ENCODE data around the gene FARS2. TPM values are rescaled to one million over a fixed set of nuclear protein-coding genes. Genes with fewer than 3 reads are reported as not detected.

The FARS2 gene
- polyA plus RNA-seq, 3 donors = 12.2 to 21.6 (median 17.7) TPM

DNA sequence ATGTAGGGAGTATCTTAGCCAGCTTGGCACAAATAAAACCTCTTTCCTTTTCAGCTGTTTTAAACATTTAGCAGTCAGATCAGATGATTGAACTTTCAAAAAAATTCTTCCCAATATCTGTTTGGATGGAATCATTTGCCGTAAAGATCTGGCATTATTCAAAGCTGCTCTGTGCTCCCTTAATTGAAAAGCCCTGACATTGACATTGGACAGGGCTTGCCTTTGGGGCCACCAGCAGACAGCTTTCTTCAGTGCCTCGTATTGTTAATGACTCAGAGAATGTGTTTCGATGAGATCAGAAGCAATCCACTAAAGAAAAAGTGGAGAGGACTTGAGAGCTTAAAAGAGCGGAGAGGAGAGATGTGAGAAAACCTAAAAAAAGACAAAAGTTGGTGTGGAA lies 401.9 kb downstream of the FARS2 start:
- Histone ChIP-seq H3K27ac (ENCODE audit: low read depth in 1 of 2, low read length in 2 of 2) (no peak overlapping the region), H3K9me3 (replicated peaks in 1 of 2; ENCODE audit: control insufficient read depth in 1 of 2, insufficient read depth in 1 of 2, low read length in 2 of 2) (no peaks in the 10 kb centered on the region), H3K4me1 (ENCODE audit: control insufficient read depth in 1 of 2, insufficient read depth in 2 of 2, low read length in 2 of 2) (peaks cover 7 to 17% of the 10 kb centered on the region in 2 donors), H3K4me3 (replicated peaks in 1 of 3; ENCODE audit: low read depth in 2 of 3, low read length in 3 of 3) (no peak overlapping the region), H3K4me2 (replicated peaks; ENCODE audit: extremely low read depth, low read length, poor library complexity, severe bottlenecking) (no peak overlapping the region), H3K27me3 (ENCODE audit: control insufficient read depth in 2 of 2, insufficient read depth in 2 of 2, low read length in 2 of 2) (no peaks in the 10 kb centered on the region), H3K79me2 (ENCODE audit: insufficient read depth, low read length) (no peaks in the 10 kb centered on the region), H2AFZ (ENCODE audit: insufficient read depth, low read depth, low read length, poor library complexity, severe bottlenecking) (no peak overlapping the region), H4K20me1 (ENCODE audit: insufficient read depth, low read length) (no peaks in the 10 kb centered on the region), H3K36me3 (replicated peaks in 1 of 2; ENCODE audit: control insufficient read depth in 1 of 2, insufficient read depth in 2 of 2, low read length in 2 of 2) (no peaks in the 10 kb centered on the region), H3K9ac (ENCODE audit: insufficient read depth, low read length, poor library complexity, severe bottlenecking) (no peak overlapping the region)
- DNase-seq = no peak
- H3K27me3 Mint-ChIP-seq (ENCODE audit: low read depth in 3 of 3) = peaks cover under 1 to 2% (median 2%) of the 10 kb centered on the region in 3 donors
- no peak overlapping the region for H3K27ac Mint-ChIP-seq
- H3K4me1 Mint-ChIP-seq = peaks cover 14% of the 10 kb centered on the region
- intact Hi-C loops (cut with micrococcal nuclease) = no loop called here
- H3K4me3 Mint-ChIP-seq = no peak overlapping the region
- peaks cover 0 to 8% (median 0%) of the 10 kb centered on the region in 7 donors for H3K9me3 Mint-ChIP-seq
- WGBS (ENCODE audit: insufficient coverage) = 90% methylated on average over 3 of the region's 4 CpGs
- TF ChIP-seq, protein P1, sequence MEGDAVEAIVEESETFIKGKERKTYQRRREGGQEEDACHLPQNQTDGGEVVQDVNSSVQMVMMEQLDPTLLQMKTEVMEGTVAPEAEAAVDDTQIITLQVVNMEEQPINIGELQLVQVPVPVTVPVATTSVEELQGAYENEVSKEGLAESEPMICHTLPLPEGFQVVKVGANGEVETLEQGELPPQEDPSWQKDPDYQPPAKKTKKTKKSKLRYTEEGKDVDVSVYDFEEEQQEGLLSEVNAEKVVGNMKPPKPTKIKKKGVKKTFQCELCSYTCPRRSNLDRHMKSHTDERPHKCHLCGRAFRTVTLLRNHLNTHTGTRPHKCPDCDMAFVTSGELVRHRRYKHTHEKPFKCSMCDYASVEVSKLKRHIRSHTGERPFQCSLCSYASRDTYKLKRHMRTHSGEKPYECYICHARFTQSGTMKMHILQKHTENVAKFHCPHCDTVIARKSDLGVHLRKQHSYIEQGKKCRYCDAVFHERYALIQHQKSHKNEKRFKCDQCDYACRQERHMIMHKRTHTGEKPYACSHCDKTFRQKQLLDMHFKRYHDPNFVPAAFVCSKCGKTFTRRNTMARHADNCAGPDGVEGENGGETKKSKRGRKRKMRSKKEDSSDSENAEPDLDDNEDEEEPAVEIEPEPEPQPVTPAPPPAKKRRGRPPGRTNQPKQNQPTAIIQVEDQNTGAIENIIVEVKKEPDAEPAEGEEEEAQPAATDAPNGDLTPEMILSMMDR (IDR thresholded peaks at IDR 0.05) = no peak
- H3K36me3 Mint-ChIP-seq = peaks cover 0 to 15% of the 10 kb centered on the region in 2 donors

DNA sequence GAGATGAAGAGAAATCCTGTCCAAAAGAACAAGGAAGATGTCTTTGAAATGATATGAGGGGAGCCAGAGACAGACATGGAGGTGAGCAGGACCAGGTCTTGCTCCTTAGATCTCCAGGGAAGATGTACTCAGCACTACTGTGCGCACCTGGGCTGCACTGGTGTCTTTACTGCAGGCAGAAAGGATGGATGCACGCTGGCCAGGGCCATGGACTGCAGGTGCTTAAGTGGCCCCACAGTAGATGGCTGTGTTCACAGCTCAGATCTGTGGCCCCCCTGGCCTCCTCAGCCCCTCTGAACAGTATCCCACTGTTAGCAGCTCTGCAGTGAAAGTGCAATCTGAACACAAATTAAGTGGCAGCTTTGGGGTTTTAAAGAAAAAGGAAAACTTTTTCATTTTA lies 402.4 kb downstream of the FARS2 start:
- H3K27ac ChIP-seq (ENCODE audit: low read depth in 1 of 2, low read length in 2 of 2) = no peak overlapping the region
- peaks cover 0 to 15% of the 10 kb centered on the region in 2 donors for H3K36me3 Mint-ChIP-seq

More for the DNA sequence above, 402.4 kb downstream of the FARS2 start:
- peaks cover 0 to 8% (median 0%) of the 10 kb centered on the region in 7 donors for H3K9me3 Mint-ChIP-seq
- no peak overlapping the region for H3K27ac Mint-ChIP-seq
- Histone ChIP-seq H3K36me3 (replicated peaks in 1 of 2; ENCODE audit: control insufficient read depth in 1 of 2, insufficient read depth in 2 of 2, low read length in 2 of 2) (no peaks in the 10 kb centered on the region), H3K27me3 (ENCODE audit: control insufficient read depth in 2 of 2, insufficient read depth in 2 of 2, low read length in 2 of 2) (no peaks in the 10 kb centered on the region), H3K9ac (ENCODE audit: insufficient read depth, low read length, poor library complexity, severe bottlenecking) (no peak overlapping the region), H4K20me1 (ENCODE audit: insufficient read depth, low read length) (no peaks in the 10 kb centered on the region), H3K4me3 (replicated peaks in 1 of 3; ENCODE audit: low read depth in 2 of 3, low read length in 3 of 3) (no peak overlapping the region), H3K9me3 (replicated peaks in 1 of 2; ENCODE audit: control insufficient read depth in 1 of 2, insufficient read depth in 1 of 2, low read length in 2 of 2) (no peaks in the 10 kb centered on the region), H2AFZ (ENCODE audit: insufficient read depth, low read depth, low read length, poor library complexity, severe bottlenecking) (no peak overlapping the region), H3K4me2 (replicated peaks; ENCODE audit: extremely low read depth, low read length, poor library complexity, severe bottlenecking) (no peak overlapping the region), H3K4me1 (ENCODE audit: control insufficient read depth in 1 of 2, insufficient read depth in 2 of 2, low read length in 2 of 2) (peaks cover 3 to 12% of the 10 kb centered on the region in 2 donors), H3K79me2 (ENCODE audit: insufficient read depth, low read length) (no peaks in the 10 kb centered on the region)
- whole genome bisulfite sequencing (ENCODE audit: insufficient coverage) = 100% methylated on average over 2 of the region's 2 CpGs
- peaks cover 12% of the 10 kb centered on the region for H3K4me1 Mint-ChIP-seq
- H3K27me3 Mint-ChIP-seq (ENCODE audit: low read depth in 3 of 3) = peaks cover 1 to 2% (median 2%) of the 10 kb centered on the region in 3 donors
- H3K4me3 Mint-ChIP-seq = no peak overlapping the region
- no peak for DNase-seq
- TF ChIP-seq, protein P1 (IDR thresholded peaks at IDR 0.05) = no peak
- intact Hi-C loops (cut with micrococcal nuclease) = no loop called here

All from CD14-positive monocyte (primary cell).